ENCODE measurements around the gene MRPS33.

The MRPS33 gene

GRCh38 chr7:141001546-141001945 lies 13.2 kb downstream of the MRPS33 start:
- Mint-ChIP-seq H3K4me1 (no peaks in the 10 kb centered on the region), H3K27ac (ENCODE audit: low read depth) (no peak overlapping the region), H3K36me3 (ENCODE audit: insufficient read depth) (peaks cover 8% of the 10 kb centered on the region), H3K4me3 (no peak overlapping the region), H3K27me3 (peaks cover 12% of the 10 kb centered on the region), H3K9me3 (no peaks in the 10 kb centered on the region)
- DNase-seq (ENCODE audit: low spot score in 2 of 2) (no peak), ATAC-seq (replicated peaks; ENCODE audit: extremely low read depth, poor library complexity, severe bottlenecking) (no peak)

GRCh38 chr7:141001122-141001521 lies 13.6 kb downstream of the MRPS33 start:
- peaks cover 12% of the 10 kb centered on the region for H3K27me3 Mint-ChIP-seq
- no peak overlapping the region for H3K27ac Mint-ChIP-seq (ENCODE audit: low read depth)
- DNase-seq (ENCODE audit: low spot score in 2 of 2) (no peak), ATAC-seq (replicated peaks; ENCODE audit: extremely low read depth, poor library complexity, severe bottlenecking) (no peak)
- H3K4me1 Mint-ChIP-seq = no peaks in the 10 kb centered on the region
- peaks cover 5% of the 10 kb centered on the region for H3K36me3 Mint-ChIP-seq (ENCODE audit: insufficient read depth)
- H3K4me3 Mint-ChIP-seq = no peak overlapping the region
- H3K9me3 Mint-ChIP-seq = no peaks in the 10 kb centered on the region

- Mint-ChIP-seq H3K4me1 (no peaks in the 10 kb centered on the region), H3K27ac (ENCODE audit: low read depth) (no peak overlapping the region), H3K36me3 (ENCODE audit: insufficient read depth) (peaks cover 1% of the 10 kb centered on the region), H3K4me3 (no peak overlapping the region), H3K27me3 (peaks cover 12% of the 10 kb centered on the region), H3K9me3 (no peaks in the 10 kb centered on the region)
- no peak for DNase-seq (ENCODE audit: low spot score in 2 of 2)
- no peak for ATAC-seq (replicated peaks; ENCODE audit: extremely low read depth, poor library complexity, severe bottlenecking)
Observed at GRCh38 chr7:140998715-140999114, 16.0 kb downstream of the MRPS33 start.

GRCh38 chr7:140992422-140992821 lies 22.3 kb downstream of the MRPS33 start:
- no peak overlapping the region for H3K27ac Mint-ChIP-seq (ENCODE audit: low read depth)
- no peaks in the 10 kb centered on the region for H3K4me1 Mint-ChIP-seq
- no peak for DNase-seq (ENCODE audit: low spot score in 2 of 2)
- no peak for ATAC-seq (replicated peaks; ENCODE audit: extremely low read depth, poor library complexity, severe bottlenecking)
- no peak overlapping the region for H3K4me3 Mint-ChIP-seq
- no peaks in the 10 kb centered on the region for H3K27me3 Mint-ChIP-seq
- H3K36me3 Mint-ChIP-seq (ENCODE audit: insufficient read depth) = no peaks in the 10 kb centered on the region
- no peaks in the 10 kb centered on the region for H3K9me3 Mint-ChIP-seq

- H3K27me3 Mint-ChIP-seq = peaks cover 10% of the 10 kb centered on the region
- no peaks in the 10 kb centered on the region for H3K4me1 Mint-ChIP-seq
- no peak overlapping the region for H3K4me3 Mint-ChIP-seq
- H3K36me3 Mint-ChIP-seq (ENCODE audit: insufficient read depth) = no peaks in the 10 kb centered on the region
- DNase-seq (ENCODE audit: low spot score in 2 of 2) = no peak
- H3K9me3 Mint-ChIP-seq = no peaks in the 10 kb centered on the region
- H3K27ac Mint-ChIP-seq (ENCODE audit: low read depth) = no peak overlapping the region
- no peak for ATAC-seq (replicated peaks; ENCODE audit: extremely low read depth, poor library complexity, severe bottlenecking)
Observed at GRCh38 chr7:140990193-140990962, 24.4 kb downstream of the MRPS33 start.

- Mint-ChIP-seq H3K4me1 (no peaks in the 10 kb centered on the region), H3K36me3 (ENCODE audit: insufficient read depth) (no peaks in the 10 kb centered on the region), H3K9me3 (no peaks in the 10 kb centered on the region), H3K27ac (ENCODE audit: low read depth) (no peak overlapping the region), H3K27me3 (peaks cover 10% of the 10 kb centered on the region), H3K4me3 (no peak overlapping the region)
- no peak for ATAC-seq (replicated peaks; ENCODE audit: extremely low read depth, poor library complexity, severe bottlenecking)
- DNase-seq (ENCODE audit: low spot score in 2 of 2) = no peak
Observed at GRCh38 chr7:140989068-140989467, 25.7 kb downstream of the MRPS33 start.

GRCh38 chr7:140983802-140984201 lies 30.9 kb downstream of the MRPS33 start:
- H3K4me3 Mint-ChIP-seq = no peak overlapping the region
- H3K9me3 Mint-ChIP-seq = no peaks in the 10 kb centered on the region
- H3K4me1 Mint-ChIP-seq = no peaks in the 10 kb centered on the region
- DNase-seq (ENCODE audit: low spot score in 2 of 2) (no peak), ATAC-seq (replicated peaks; ENCODE audit: extremely low read depth, poor library complexity, severe bottlenecking) (no peak)
- H3K36me3 Mint-ChIP-seq (ENCODE audit: insufficient read depth) = no peaks in the 10 kb centered on the region
- H3K27ac Mint-ChIP-seq (ENCODE audit: low read depth) = no peak overlapping the region
- H3K27me3 Mint-ChIP-seq = peaks cover 21% of the 10 kb centered on the region

- Mint-ChIP-seq H3K27me3 (peaks cover 21% of the 10 kb centered on the region), H3K4me1 (no peaks in the 10 kb centered on the region), H3K9me3 (no peaks in the 10 kb centered on the region), H3K4me3 (no peak overlapping the region), H3K27ac (ENCODE audit: low read depth) (no peak overlapping the region), H3K36me3 (ENCODE audit: insufficient read depth) (no peaks in the 10 kb centered on the region)
- peak; percentile 49 for ATAC-seq (replicated peaks; ENCODE audit: extremely low read depth, poor library complexity, severe bottlenecking)
- no peak for DNase-seq (ENCODE audit: low spot score in 2 of 2)
Observed at GRCh38 chr7:140982508-140982907, 32.2 kb downstream of the MRPS33 start.

GRCh38 chr7:140981951-140982350 lies 32.8 kb downstream of the MRPS33 start:
- ATAC-seq (replicated peaks; ENCODE audit: extremely low read depth, poor library complexity, severe bottlenecking) (no peak), DNase-seq (ENCODE audit: low spot score in 2 of 2) (no peak)
- H3K4me1 Mint-ChIP-seq = no peaks in the 10 kb centered on the region
- H3K36me3 Mint-ChIP-seq (ENCODE audit: insufficient read depth) = no peaks in the 10 kb centered on the region
- H3K27me3 Mint-ChIP-seq = peaks cover 17% of the 10 kb centered on the region
- no peak overlapping the region for H3K27ac Mint-ChIP-seq (ENCODE audit: low read depth)
- no peaks in the 10 kb centered on the region for H3K9me3 Mint-ChIP-seq
- no peak overlapping the region for H3K4me3 Mint-ChIP-seq

GRCh38 chr7:140977741-140978140 lies 37.0 kb downstream of the MRPS33 start:
- Mint-ChIP-seq H3K27me3 (peaks cover 11% of the 10 kb centered on the region), H3K36me3 (ENCODE audit: insufficient read depth) (no peaks in the 10 kb centered on the region), H3K9me3 (no peaks in the 10 kb centered on the region), H3K4me3 (no peak overlapping the region), H3K4me1 (no peaks in the 10 kb centered on the region), H3K27ac (ENCODE audit: low read depth) (no peak overlapping the region)
- ATAC-seq (replicated peaks; ENCODE audit: extremely low read depth, poor library complexity, severe bottlenecking) (no peak), DNase-seq (ENCODE audit: low spot score in 2 of 2) (no peak)

GRCh38 chr7:140972876-140973829 lies 41.6 kb downstream of the MRPS33 start:
- Mint-ChIP-seq H3K4me3 (no peak overlapping the region), H3K4me1 (no peaks in the 10 kb centered on the region), H3K27ac (ENCODE audit: low read depth) (no peak overlapping the region), H3K27me3 (no peaks in the 10 kb centered on the region), H3K36me3 (ENCODE audit: insufficient read depth) (no peaks in the 10 kb centered on the region), H3K9me3 (no peaks in the 10 kb centered on the region)
- DNase-seq (ENCODE audit: low spot score in 2 of 2) (no peak), ATAC-seq (replicated peaks; ENCODE audit: extremely low read depth, poor library complexity, severe bottlenecking) (no peak)

GRCh38 chr7:140972344-140972743 lies 42.4 kb downstream of the MRPS33 start:
- H3K4me1 Mint-ChIP-seq = no peaks in the 10 kb centered on the region
- no peaks in the 10 kb centered on the region for H3K27me3 Mint-ChIP-seq
- no peak overlapping the region for H3K27ac Mint-ChIP-seq (ENCODE audit: low read depth)
- ATAC-seq (replicated peaks; ENCODE audit: extremely low read depth, poor library complexity, severe bottlenecking) (no peak), DNase-seq (ENCODE audit: low spot score in 2 of 2) (no peak)
- H3K9me3 Mint-ChIP-seq = no peaks in the 10 kb centered on the region
- no peaks in the 10 kb centered on the region for H3K36me3 Mint-ChIP-seq (ENCODE audit: insufficient read depth)
- no peak overlapping the region for H3K4me3 Mint-ChIP-seq

- no peak overlapping the region for H3K4me3 Mint-ChIP-seq
- no peaks in the 10 kb centered on the region for H3K9me3 Mint-ChIP-seq
- H3K4me1 Mint-ChIP-seq = no peaks in the 10 kb centered on the region
- no peaks in the 10 kb centered on the region for H3K27me3 Mint-ChIP-seq
- H3K27ac Mint-ChIP-seq (ENCODE audit: low read depth) = no peak overlapping the region
- no peaks in the 10 kb centered on the region for H3K36me3 Mint-ChIP-seq (ENCODE audit: insufficient read depth)
- ATAC-seq (replicated peaks; ENCODE audit: extremely low read depth, poor library complexity, severe bottlenecking) (no peak), DNase-seq (ENCODE audit: low spot score in 2 of 2) (no peak)
Observed at GRCh38 chr7:140967438-140967837, 47.3 kb downstream of the MRPS33 start.

Measured in central memory CD8-positive, alpha-beta T cell (primary cell).